Measurements from ENCODE around the gene KREMEN2.

The KREMEN2 gene

DNA sequence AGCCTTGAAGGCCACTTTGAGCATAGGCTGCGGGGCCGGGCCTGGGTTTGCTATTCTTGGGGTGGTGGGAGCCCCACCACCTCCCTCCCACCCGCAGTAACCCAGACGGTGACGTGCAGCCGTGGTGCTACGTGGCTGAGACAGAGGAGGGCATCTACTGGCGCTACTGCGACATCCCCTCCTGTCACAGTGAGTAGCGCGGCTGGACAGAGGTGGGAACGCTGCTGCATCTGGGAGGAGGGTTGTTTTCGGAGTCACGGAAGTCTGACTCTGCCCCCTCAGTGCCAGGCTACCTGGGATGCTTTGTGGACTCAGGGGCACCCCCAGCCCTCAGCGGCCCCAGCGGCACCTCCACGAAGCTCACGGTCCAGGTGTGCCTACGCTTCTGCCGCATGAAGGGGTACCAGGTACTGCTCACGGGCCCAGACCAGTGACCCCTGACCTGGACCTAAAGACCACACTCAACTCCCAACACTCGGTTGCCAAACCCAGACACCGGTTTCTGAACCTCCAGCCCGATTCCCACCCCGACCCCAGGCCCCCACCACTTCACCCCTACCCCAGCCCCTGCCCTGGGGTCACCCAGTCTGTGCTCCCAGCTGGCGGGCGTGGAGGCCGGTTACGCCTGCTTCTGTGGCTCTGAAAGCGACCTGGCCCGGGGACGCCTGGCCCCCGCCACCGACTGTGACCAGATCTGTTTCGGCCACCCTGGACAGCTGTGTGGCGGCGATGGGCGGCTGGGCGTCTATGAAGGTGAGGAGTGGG, 2.1 kb downstream of the KREMEN2 start:
- DNase-seq: no peak

DNA sequence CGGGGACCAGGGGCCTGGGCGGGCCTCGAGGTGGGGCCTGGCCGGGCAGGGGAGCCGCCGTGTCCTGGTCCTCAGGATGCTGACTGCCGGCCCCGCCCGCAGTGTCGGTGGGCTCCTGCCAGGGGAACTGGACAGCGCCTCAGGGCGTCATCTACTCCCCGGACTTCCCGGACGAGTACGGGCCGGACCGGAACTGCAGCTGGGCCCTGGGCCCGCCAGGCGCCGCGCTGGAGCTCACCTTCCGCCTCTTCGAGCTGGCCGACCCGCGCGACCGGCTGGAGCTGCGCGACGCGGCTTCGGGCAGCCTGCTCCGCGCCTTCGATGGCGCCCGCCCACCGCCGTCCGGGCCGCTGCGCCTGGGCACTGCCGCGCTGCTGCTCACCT, 2.7 kb downstream of the KREMEN2 start:
- no peak for DNase-seq

DNA sequence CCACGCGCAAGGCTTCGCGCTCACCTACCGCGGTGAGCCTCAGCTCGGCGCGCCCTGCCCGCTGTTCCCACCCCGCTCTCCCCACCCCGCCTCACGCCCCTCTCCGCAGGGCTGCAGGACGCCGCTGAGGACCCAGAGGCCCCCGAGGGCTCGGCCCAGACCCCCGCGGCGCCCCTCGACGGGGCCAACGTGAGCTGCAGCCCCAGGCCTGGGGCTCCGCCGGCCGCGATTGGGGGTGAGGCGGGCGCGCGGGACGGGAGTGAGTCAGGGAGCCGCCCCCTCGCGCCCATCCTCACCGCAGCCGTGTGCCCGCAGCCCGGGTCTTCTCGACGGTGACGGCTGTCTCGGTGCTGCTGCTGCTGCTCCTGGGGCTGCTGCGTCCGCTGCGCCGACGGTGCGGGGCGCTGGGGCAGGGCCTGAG, 3.1 kb downstream of the KREMEN2 start:
- DNase-seq: no peak

DNA sequence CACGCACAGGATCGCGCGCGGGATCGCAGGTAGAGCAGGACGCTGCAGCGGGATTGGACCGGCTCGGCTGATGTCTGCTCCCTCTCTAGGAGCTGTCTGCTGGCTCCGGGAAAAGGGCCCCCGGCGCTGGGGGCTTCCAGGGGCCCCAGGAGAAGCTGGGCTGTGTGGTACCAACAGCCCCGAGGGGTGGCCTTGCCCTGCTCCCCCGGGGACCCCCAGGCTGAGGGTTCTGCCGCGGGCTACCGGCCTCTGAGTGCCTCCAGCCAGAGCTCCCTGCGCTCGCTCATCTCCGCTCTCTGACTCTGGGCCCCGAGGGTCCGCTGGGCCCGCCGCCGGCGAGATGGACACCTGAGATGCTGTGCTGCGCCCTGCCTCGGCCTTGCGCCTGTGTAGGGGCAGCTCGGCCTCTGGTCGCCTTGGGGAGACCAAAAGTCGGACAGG, 3.7 kb downstream of the KREMEN2 start:
- DNase-seq: no peak

DNA sequence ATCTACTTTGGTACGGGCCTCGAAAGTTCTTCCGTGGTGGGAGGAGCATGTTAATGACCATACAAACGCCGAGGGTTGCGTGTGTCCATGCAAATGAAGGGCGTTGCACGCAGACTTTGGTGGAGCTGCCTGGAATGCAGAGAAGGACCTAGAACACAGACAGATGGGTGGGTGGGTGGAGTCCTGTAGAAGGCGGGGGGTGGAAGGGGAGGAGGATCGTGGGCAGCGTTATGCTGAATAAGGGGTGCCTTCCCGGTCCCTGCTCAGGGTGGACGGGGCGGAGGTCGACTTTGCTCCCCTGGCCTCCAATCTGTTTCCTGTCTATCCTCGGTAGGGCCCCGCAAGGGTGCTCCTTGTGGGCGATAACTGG, 4.3 kb downstream of the KREMEN2 start:
- no peak for DNase-seq

DNA sequence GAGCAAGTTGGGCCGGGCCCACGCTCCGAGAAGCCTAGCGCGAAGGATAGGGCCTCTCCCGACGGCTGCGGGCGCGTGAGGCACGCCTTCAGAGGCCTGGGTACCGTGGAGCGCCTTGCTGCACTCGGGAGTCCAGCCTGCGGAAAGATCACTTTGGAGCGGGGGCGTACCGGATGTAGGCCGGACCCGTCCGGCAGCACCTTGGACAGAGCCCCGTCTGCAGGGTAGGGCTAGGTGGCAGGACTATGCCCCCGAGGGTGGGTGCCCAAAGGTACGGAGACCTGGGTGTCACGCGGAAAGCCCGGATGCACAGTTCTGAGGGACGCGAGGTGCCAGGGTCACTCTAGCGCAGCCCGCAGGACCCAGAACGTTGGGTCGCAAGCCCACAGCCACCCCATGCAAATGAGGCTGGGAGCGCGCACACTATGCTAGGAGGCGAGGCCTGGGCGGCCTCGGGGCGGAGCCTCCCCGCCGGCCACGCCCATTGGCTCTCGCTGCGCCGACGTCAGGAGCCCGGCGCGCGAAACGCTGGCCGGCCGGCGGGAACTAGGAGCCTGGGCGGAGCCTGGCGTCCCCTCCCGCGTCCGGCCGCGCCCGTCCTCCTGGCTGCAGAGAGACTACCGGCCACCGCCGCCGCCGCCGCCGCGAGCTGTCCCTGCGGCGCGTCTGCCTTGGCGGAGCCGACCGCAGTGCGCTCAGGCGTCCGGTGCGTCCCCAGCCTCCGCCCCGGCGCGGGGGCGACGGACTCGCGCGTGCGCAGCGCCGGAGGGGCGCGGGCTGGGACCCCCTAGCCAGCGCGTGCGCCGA, 4.9 kb downstream of the KREMEN2 start, which contains the start of gene PAQR4:
Gene PAQR4 (plus strand): TSS at position 611 of the 807 bp plus-strand sequence. CDS start 327 bp downstream, outside the sequence.
- peak; percentile 61 for DNase-seq

DNA sequence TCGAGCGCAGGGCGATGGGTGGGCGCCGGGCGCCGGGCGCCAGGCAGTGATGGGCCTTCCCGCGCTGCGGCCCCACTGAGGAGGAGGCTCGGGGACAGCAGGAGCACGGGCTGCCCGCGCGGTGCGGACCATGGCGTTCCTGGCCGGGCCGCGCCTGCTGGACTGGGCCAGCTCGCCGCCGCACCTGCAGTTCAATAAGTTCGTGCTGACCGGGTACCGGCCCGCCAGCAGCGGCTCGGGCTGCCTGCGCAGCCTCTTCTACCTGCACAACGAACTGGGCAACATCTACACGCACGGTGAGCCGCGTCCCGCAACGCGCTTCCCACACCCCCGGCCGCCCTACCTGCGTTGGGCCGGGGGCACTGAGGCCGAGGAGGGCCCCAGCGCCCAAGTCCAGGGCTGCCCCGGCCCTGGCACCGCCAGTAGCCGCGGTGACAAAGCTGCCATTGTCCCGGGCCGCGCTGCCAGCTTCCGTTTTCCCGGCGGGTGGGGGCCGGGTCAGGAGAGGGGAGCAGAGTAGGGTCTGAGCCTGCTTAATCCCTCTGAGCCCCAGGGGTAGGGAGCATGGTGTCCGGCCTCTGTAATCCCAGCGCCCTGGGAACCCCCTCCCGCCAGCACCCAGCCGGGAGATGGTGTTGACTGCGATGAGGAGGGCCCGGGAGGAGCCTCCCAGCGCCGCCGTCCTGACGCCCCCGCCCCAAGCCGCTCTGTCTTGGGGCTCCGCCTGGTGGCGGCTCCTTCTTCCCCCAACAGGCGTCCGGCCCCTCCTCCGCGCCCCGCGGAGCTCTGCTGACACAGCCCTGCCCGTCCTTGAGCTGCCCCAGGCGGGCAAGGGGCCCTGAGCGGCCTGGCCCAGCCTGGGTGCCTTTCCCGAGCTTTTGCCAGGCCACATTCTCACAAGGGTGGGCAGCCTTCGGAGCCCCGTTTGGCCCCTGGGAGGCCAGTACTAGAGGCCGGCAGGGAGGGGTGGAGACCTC, 5.8 kb downstream of the KREMEN2 start:
- peak; percentile 59 for DNase-seq

DNA sequence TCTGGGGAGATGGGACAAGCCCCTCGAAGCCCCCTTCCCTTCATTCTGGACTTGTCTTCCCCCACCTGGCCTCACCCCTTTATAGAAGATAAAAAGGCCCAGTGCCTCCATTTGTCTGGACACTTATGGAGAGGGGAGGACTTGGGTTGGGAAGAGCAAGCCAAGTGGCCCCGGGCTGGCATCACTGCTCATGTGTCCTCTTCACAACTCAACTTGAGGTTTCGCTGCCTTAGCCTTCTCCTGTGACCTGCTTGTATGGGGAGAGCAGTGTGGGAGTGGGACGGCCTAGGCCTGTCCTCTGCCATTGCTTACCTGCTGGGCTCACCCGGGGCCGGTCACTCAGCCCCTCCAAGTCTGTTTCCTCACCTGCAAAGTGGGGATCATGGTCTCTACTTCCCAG, 6.5 kb downstream of the KREMEN2 start:
- DNase-seq: no peak

DNA sequence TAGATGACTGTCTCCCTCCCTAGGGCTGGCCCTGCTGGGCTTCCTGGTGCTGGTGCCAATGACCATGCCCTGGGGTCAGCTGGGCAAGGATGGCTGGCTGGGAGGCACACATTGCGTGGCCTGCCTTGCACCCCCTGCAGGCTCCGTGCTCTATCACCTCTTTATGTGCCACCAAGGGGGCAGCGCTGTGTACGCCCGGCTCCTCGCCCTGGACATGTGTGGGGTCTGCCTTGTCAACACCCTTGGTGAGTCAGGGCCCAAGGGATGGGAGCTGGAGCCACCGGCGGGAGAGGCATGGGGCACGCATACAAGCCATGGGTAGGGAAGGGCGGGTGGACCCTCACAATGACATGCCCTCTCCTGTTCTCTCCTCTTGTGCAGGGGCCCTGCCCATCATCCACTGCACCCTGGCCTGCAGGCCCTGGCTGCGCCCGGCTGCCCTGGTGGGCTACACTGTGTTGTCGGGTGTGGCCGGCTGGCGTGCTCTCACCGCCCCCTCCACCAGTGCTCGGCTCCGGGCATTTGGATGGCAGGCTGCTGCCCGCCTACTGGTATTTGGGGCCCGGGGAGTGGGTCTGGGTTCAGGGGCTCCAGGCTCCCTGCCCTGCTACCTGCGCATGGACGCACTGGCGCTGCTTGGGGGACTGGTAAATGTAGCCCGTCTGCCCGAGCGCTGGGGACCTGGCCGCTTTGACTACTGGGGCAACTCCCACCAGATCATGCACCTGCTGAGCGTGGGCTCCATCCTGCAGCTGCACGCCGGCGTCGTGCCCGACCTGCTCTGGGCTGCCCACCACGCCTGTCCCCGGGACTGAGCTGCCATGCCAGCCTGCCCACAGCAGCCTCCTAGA, 7.3 kb downstream of the KREMEN2 start:
- DNase-seq: no peak

DNA sequence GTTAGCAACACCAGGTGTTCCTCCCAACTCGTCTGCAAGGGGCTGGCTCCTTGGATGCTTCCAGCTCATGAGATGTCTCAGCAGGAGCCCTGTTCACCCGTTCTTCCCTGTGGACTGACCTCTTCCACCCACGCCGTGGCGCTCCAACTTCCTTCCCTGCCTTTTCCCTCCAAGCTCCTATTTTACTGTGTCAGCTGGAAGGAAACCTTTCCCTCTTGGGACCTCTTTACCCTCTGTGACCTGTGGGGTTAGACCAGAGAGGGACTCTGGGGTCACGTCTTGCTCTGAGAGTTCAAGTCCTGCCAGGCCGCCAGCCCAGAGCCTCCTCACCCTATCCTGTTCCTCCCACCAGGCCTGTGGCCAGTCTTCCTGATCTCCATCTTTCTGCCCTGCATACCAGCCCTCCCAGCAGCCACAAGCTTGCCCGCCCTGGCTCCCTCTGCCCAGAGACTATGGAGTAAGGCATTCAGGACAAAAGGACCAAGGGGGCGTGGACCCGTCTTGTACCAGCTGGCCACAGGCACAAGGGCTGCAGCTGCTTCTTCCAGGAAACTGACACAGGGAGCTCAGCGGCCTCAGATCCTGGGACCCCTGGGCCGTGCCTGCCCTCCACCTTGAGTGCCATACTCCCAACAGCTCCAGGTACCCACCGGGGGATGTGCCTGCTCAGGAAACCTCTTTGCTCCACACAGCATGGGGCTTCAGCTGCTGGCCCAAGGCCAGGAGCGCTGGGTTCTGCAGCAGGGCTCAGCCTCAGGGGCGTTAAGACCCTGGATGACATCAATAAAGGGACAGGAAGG, 8.1 kb downstream of the KREMEN2 start:
- DNase-seq: no peak

DNA sequence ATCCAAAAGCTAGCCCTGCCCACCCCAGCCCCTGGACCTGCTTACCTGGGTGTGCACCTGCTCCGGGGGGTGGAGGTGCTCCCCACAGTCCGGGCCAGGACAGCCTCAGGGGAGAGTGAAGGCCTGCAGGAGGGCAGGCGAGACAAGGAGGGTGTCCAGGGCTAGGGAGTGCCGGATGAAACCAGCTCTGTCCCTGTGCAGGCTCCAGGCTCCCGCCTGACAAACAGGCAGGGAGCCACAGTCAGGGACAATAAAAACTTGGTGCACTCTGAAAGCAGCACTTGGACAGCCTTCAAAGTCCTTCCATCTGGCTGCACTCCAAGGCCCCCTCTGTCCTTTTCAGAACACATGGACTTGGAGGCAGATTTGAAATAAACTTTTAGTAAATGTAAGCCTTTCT, 9.0 kb downstream of the KREMEN2 start:
- no peak for DNase-seq

DNA sequence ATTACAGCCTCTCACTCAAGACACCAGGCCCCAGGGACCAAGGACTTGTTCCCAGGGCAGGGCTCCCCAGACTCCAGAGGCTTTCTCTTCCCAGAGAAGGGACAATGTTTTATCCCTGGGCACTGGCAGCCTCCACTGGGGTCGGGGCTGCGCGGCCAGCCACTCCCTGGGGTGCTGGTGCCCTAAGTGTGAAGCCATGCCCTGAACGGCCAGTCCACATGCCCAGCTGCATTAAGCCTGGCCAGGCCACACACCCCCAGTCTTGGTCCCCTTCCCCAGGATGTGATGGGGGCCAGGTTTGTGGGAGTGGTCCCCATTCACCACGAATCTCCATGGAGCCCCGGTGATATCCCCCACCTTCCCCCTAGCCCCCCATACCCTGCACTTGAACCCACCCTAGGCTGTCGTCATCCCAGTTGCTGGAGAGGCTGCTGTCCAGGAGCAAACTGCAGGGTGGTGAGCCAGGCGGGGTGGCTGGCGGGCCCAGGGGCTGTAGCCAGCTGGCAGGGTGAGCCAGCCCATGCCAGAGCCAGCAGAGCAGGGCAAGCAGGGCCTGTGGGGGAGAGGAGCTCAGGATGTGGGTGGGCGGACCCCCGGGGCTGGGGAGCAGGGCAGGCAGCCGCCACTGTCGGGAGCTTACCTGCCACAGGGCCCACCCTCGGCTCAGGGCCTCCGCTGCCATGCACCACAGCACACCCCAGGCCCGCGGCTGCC, 9.7 kb downstream of the KREMEN2 start:
- no peak for DNase-seq

DNA sequence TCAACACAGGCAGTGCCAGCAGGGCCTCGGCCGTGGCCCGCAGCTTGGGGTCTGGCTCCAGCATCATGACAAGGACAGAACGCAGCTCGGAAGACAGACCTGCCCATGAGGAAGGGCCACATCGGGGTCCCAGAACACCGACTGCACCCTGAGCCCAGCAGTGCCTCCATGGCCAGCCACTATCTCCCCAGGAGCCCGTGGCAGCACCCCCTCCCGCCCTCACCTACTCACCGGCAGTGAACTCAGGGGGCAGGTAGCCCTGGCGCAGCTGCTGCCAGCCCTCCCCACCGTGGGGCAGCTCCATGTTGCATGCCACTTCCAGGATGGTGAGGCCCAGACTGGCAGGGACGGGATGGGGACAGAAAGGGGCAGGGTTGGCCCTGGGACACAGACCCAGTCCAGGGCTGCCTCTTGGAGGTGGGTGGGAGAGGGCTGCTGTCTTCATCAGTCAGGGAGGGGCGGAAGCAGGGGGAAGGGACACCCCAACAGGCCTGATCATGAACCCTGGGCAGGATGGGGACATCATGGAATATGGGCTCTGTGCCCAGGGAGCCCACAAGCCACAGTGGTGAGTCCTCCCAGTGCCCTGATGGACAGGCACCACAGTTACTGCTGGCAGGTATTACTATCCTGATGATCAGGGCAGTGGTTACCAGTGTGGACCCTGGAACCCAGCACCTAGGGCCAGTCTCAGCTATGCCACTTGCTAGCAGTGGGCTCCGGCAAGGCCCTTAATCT, 10.4 kb downstream of the KREMEN2 start:
- DNase-seq: no peak

DNA sequence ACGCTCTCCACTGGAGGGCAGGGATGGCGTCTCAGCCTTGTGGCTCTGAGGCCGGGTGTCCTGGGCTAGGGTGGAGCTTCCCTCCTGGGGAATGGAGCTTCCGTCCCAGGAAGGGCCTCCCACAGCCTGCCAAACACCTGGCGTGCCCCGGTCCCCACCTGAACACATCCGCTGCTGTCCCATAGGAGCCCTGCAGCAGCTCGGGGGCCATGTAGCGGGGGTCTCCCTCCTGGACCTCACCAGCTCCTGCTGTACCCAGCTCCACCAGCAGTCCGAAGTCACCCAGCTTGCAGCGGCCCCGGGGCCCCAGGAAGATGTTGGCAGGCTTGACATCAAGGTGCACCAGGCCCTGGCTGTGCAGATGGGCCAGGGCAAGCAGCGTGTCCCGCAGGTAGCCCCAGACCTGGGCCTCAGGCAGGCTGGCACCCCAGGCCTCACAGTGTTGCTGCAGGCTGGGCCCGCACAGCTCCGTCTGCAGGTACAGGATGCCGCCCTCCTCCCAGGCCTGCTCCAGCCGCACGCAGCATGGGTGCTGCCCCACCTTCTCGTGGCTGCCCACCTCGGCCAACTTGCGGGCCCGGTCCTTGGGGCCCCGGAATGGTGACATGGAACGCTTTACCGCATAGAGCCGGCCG, 11.2 kb downstream of the KREMEN2 start:
- DNase-seq: no peak

DNA sequence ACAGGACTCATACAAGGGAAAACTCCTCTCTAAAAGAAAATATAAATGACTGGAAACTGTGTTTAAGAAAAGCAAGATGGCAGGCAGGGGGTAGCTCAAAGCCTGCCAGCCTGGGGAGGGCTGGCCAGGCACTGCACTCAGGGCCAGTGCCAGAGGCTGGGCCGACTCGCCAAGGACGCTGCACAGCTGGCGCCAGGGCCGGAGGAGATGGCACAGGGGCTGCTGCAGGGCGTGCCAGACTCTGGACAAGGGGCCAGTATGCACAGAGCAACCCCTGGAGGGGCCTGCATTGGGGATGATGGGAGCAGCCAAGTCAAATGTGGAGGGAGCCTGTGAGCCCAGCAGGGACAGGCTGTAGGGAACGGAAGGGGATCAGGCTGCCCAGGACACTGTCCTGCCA, 12.1 kb downstream of the KREMEN2 start:
- DNase-seq: no peak

DNA sequence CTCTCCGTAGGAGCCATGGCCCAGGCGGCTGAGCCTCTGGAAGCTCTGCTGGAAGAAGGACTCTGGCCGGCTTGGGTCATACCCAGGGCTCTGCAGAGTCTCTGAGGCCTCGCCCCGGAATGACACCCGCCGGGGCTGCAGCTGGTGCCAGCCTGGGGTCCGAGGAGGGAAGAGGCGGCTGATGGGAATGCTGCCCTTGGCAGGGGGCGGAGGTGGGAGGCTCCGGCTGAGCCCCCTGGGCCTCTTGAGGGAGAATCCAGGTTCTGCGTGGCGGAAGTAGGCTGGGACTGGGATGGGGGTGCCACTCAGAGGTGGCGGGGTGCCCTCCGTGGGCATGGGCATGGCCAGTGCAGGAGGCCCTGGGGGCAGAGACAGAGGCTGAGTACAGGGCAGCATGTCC, 12.6 kb downstream of the KREMEN2 start:
- DNase-seq: no peak

DNA sequence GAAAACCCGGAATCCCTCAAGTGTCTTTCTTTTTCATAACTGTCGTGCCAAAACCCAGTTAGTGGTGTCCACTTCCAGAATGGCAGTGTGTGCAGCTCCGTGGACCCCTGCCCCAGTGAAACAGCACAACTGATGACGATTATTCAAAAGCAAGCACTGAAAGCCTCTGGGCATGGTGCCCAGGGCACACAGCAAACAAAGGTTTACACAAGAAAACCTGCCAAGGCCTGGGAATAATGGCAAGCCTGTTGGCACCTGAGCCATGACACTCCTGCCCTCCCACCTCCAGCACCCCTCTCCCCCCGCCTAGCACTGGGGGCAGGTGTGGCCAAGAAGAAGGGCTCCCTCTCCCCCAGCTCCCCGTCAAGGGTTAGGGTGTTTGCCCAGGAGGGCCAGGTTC, 13.4 kb downstream of the KREMEN2 start:
- no peak for DNase-seq

DNA sequence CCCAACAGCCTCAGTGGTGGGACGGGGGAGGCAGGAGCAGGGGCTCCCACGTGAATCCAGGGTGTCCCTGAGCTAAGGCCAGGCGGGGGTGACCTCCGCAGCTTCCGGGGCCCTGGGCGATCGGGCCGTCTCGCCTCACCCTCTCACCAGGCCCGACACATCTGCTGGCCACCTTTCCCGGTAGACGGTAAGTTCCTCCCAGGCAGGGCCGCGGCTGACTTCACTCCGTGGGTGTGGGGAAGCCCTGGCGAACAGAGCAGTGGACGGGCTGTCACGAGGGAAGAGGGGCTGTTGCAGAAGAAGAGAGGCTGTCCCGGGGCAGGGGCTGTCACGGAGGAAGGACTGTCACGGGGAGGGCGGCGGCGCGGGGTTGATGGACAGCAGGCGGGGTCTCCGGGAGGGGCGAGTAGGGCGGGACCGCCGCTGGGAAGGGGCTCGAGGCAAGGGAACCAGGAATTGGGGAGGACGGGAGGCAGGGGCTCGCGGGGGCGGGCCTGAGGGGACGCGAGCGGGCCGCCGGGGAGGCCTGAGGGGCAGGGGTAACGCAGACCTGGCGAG, 15.7 kb downstream of the KREMEN2 start:
- DNase-seq: no peak

Measured in T-helper 9 cell (primary cell).